Measurements from ENCODE around the gene SPINK6.

The SPINK6 gene, protein sequence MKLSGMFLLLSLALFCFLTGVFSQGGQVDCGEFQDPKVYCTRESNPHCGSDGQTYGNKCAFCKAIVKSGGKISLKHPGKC

GRCh38 chr5:148202531-148203203 lies at the start of gene SPINK6:
Gene SPINK6 (plus strand): TSS chr5:148203042. CDS start chr5:148203097, 55 bp downstream.
- DNase-seq = no peak

- DNase-seq = no peak
Observed at GRCh38 chr5:148156609-148157008, 46.2 kb upstream of the SPINK6 start.

- DNase-seq = no peak
Observed at GRCh38 chr5:148162038-148162437, 40.8 kb upstream of the SPINK6 start.

DNA sequence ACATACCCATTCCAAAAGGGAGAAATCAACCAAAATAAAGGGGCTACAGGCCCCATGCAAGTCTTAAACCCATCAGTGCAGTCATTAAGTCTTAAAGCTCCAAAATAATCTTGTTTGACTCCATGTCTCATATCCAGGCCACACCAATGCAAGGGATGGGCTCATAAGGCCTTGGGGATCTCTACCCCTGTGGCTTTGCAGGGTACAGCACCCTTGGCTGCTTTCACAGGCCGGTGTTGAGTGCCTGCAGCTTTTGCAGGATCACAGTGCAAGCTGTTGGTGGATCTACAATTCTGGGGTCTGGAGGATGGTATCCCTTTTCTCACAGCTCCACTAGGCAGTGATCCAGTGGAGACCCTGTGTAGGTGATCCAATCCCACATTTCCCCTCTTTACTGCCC lies 39.5 kb upstream of the SPINK6 start:
- no peak for DNase-seq

DNA sequence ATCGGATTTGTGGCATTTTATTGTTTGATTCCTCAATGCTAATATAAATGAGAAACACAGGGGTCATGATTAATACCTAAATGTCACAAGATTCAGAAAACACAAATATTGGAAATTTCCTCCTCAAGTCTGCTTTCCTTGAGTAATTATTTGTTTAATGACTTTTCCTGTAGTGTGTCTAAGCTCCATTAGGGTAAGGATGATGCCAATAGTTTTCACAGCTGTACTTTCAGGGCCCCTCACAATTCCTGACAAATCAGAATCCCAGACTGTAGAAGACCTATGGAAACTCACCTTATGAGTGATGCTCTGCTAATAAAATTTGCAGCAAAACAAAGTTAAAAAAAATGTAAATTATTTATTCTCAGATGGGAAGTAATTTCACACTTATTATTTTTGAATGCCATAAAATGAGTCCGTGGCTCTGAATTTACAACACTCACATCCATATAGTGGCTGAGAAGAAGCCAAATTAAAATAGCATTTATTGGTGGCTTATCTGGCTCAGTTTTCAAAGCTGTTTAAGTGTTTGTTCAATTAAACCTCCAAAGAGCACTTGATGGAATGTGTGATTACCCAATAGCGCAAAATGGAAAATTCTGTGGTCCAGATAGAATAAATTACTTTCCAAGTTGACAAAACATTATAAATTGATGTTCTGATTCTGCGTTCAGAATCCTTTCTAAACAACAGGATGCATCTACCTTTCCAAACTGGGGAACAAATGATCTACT lies 36.1 kb upstream of the SPINK6 start:
- no peak for DNase-seq

DNA sequence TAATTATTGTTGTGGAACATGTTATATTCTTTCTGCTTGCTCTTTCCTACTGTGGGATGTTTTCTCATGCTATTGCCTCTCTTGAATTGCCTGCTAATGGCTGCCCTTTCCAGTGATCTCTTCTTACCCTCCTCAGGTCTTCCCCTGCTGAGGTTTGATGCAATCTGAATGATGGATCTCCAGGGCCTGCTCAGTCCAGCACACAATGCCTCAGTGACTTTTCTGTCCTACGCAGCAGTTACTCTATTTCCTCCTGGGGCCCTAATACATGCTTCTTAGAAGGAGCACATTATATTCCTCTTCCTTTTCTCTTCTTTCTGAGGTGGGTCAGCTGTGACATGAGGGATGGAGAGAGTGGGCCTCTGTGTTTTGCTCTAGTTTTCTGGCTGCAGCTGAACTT lies 34.6 kb upstream of the SPINK6 start, which contains the start of gene SPINK14:
TSS of gene SPINK14 (plus strand) at position 301 of the 400 bp plus-strand sequence. CDS start 1,187 bp downstream, outside the sequence.
- no peak for DNase-seq

- no peak for DNase-seq
Observed at GRCh38 chr5:148172377-148172776, 30.5 kb upstream of the SPINK6 start.

DNA sequence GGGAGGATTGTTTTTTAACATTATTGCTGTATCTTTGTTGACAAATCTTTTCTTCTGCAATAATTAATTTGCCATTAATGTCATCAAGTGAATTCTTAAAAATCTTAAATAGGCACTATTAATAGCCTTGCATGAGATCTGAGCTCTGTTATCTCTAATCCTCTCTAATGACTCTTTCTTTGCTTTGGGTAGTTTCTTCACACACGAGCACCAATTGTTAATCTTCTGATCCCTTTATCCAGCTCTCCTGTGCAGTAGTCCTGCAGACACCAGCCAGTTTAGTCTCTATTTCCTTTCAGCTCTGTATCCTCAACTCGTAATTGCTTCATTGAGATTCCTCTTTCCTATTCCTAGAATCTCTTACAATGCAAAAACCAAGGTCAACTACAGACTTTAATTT lies 26.4 kb upstream of the SPINK6 start:
- DNase-seq = no peak

GRCh38 chr5:148177207-148177606 lies 25.6 kb upstream of the SPINK6 start:
- no peak for DNase-seq

- peak; percentile 69 for DNase-seq
Observed at GRCh38 chr5:148179234-148179824, 23.5 kb upstream of the SPINK6 start.

- DNase-seq = peak; percentile 89
Observed at GRCh38 chr5:148186248-148187003, 16.4 kb upstream of the SPINK6 start.

- no peak for DNase-seq
Observed at GRCh38 chr5:148191010-148191409, 11.8 kb upstream of the SPINK6 start.

DNA sequence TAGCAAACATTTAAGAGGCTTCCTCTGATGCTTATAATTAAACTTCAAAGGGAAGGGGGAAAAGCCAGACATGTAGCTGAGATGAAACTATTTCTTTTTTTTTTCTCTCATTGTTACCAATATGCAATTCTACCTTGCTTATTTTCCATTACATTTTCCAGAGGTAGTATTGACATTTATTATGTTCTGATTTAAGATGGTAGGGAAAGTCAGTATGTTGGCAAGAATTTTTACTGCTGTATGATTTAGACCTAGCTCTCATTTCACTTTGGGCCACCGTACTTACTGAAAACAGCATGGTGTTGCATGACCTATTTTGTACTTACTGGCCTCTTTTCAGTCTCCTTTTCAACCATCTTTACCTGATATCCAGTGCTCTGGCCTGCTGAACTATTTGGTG lies 9.6 kb upstream of the SPINK6 start:
- no peak for DNase-seq

DNA sequence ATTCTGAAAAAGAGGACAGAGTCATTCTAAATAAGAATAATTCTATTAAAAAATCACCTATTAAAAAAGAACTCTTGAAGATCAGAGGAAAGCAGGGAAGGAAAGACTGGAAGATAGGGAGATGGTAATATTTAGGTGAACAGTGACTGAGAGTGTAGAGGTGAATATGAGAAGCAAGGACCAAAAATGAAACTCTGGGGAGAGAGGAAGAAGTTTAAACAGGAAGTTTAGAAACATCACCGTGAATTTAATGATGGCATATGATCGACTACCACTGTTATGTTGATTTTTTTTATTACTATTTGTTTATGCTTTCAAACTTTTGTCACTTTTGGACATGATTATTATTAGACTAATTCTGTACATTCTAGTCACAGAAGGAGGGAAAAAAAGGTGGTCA lies 1.7 kb upstream of the SPINK6 start:
- DNase-seq = no peak

- no peak for DNase-seq
Observed at GRCh38 chr5:148205044-148205806, 2.4 kb downstream of the SPINK6 start.

DNA sequence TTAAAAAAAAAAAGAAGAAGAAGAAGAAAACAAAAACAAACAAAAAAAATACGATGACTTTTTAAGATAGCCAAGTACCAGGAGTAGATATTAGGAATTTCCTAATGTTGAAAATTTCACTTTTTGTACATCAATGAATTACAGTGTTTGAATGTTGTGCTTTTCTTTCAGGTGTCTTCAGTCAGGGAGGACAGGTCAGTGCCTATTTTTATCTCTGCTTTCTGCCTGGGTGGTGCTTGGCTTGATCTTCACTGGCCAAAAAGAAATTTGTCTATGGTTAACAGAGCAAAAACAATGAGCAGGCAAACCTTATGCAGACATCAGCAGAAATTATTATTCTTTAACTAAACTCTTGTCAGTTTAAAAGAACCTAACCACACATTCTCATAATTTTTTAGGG lies 3.0 kb downstream of the SPINK6 start:
- no peak for DNase-seq

DNA sequence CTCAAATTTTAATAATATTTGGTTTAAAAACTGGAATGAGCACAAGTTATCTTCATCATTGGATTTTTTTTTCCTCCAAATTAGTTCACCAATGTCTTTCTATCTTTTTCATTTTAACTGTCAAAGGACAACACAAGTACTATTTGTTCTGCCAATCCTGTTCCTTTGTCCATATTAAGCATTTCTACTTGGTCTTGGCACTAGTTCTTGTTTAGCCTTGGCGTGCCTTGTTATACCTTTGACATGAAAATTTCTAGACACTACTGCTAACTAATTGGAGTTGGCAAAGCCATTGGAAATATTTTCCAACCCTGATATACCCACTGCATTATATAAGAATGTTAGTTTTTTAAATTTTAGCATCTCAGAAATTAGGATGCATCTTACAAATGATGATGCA lies 3.8 kb downstream of the SPINK6 start:
- no peak for DNase-seq

DNA sequence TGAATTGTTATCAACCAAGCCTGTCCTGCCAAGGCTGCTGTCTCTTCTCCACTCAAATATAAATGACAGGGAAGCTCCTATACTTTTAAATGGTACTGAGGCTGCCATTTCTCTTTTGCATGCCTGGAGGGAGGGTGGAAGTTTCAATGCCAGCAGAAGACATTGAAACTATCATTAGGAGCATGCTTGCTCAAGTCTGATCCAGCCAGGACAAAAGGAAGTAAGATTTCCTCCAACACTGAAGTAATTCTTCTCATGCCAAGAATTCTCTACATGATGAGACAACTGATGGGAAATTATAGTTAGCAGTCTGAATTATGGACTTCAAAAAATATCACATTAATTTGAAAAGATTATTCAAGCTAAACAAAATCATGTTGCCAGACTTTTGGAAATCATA lies 5.4 kb downstream of the SPINK6 start:
- no peak for DNase-seq

DNA sequence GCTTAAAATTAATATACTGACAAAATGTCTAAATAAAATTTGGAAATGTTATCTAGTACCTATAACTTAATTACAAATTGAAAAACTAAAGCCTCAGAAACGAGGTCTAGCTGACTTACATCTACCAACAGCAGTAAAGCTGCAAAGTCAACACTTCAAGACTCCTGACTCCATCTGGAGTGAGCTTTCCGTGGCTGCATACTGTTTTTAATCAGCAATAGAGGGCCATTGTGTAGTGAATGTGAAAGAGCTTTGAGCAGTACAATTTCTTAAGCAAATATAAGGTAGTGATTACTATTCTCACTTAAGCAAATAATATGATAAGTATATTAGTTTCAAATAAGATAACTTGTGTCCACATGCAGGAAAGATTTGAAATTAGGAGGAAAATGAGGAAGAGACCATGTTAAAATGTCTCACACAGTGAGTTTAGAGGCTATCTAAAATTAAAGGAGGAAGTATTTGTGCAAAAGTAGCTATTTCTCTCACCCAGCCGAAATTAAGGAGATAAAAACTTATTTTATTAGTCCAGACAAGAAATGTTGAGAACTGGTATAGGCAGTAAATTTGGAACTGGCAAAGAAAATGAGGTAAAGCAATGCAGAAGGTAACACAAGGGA lies 6.4 kb downstream of the SPINK6 start:
- no peak for DNase-seq

DNA sequence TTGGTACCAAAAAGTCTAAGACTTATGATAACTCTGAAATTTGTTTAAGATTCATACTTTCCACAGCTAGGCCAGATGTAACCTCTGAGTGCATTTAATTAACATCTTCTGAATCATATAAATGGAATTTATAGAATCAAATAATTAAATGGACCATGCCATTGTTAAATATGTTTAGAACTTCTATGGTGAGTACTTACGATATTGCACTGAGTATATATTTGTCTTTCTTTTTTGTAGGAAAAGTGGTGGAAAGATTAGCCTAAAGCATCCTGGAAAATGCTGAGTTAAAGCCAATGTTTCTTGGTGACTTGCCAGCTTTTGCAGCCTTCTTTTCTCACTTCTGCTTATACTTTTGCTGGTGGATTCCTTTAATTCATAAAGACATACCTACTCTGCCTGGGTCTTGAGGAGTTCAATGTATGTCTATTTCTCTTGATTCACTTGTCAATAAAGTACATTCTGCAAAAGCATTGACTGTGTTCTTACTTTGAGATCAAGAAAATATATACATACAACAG lies 11.9 kb downstream of the SPINK6 start:
- no peak for DNase-seq

DNA sequence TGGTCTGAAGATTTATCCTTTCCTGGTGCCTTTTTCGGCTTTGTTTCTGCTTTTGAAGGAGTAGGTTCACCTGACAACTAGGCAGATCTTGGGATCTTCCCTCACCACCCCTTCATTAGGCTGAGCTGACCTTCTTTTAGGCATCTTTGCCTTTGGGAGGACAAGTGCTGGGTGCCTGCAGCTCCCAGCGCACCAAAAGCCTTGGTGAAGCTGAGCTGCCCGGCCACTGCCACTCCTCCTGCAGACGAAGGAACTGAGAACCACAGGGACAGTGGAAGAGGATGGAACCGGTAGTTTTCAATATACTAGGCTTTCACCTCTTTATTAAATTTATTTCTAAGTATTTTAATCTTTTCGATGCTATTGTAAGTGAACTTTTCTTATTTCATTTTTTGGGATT lies 18.7 kb downstream of the SPINK6 start:
- no peak for DNase-seq

All from activated CD4-positive, alpha-beta T cell treated with anti-CD3 and anti-CD28 coated beads, Interleukin-2, amount 50 U/mL, for 16 hours (primary cell).